ENCODE results near the gene DOCK2.
A peak's percentile ranks its signal among the peaks of the same experiment; 100 is the strongest.

The DOCK2 gene

DNA sequence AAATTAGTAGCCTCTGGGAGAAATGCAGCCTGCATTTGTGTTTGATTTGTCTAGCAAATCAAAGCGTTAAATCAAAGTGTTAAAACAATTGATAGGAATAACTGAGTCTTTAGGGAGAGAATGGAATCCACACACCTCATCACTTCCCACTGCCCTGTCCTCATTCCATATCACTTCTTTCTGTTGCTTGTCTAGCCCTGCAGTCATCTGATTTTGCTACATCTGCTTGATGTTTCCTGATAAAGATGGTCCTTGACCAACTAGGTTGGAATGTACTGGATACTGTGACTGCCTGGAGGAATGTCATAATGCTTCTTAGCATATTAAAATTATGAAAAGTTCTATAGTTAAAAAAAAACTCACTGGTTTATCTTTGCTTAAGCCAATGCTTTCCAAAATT lies 119.9 kb downstream of the DOCK2 start:
- H3K4me1 ChIP-seq (ENCODE audit: control insufficient read depth, insufficient read depth, low read length): no peaks in the 10 kb centered on the region
- POLR2A ChIA-PET: no interaction called here

GRCh38 chr5:169758886-169759285 lies 121.8 kb downstream of the DOCK2 start:
- ChIA-PET POLR2A (no interaction called here), CTCF (interaction anchor here (0.7 kb wide), 2 partner anchors 243 to 1035 kb away, joined by 3 to 4 read pairs; no protein-coding TSS in a partner anchor)
- H3K4me1 ChIP-seq (ENCODE audit: control insufficient read depth, insufficient read depth, low read length): no peaks in the 10 kb centered on the region
- TF ChIP-seq ZNF416 (tag by site-specific recombination; IDR thresholded peaks at IDR 0.05) (no peak), ZNF610 (tag by site-specific recombination; IDR thresholded peaks at IDR 0.05; ENCODE audit: borderline replicate concordance) (no peak)
- H3K4me3 ChIP-seq (ENCODE audit: low read depth, low read length): no peak overlapping the region
- no peaks in the 10 kb centered on the region for H3K9me3 ChIP-seq (ENCODE audit: control insufficient read depth, insufficient read depth, low read depth, low read length)
- no peak overlapping the region for H3K27ac ChIP-seq (ENCODE audit: extremely low read depth, low read depth, low read length)
- H3K36me3 ChIP-seq (ENCODE audit: control insufficient read depth in 2 of 2, insufficient read depth in 1 of 2, low read length in 2 of 2): no peaks in the 10 kb centered on the region

More for the DNA sequence above, 119.9 kb downstream of the DOCK2 start:
- no peaks in the 10 kb centered on the region for H3K9me3 ChIP-seq (ENCODE audit: control insufficient read depth, insufficient read depth, low read depth, low read length)
- CTCF ChIA-PET: no interaction called here
- H3K36me3 ChIP-seq (ENCODE audit: control insufficient read depth in 2 of 2, insufficient read depth in 1 of 2, low read length in 2 of 2): no peaks in the 10 kb centered on the region
- no peak overlapping the region for H3K4me3 ChIP-seq (ENCODE audit: low read depth, low read length)
- H3K27ac ChIP-seq (ENCODE audit: extremely low read depth, low read depth, low read length): no peak overlapping the region
- TF ChIP-seq ZNF133 (tag by site-specific recombination; IDR thresholded peaks at IDR 0.05) (no peak), ZNF76 (tag by site-specific recombination; IDR thresholded peaks at IDR 0.05; ENCODE audit: borderline replicate concordance, low read depth) (no peak), ZNF654 (tag by site-specific recombination; IDR thresholded peaks at IDR 0.05; ENCODE audit: low read depth) (no peak), ZNF501 (tag by site-specific recombination; IDR thresholded peaks at IDR 0.05) (no peak), TCF7L2 (IDR thresholded peaks at IDR 0.05; ENCODE audit: borderline replicate concordance, low read depth, low read length) (no peak), BCL11A (tag by site-specific recombination; IDR thresholded peaks at IDR 0.05; ENCODE audit: low read depth) (no peak), HOXC10 (CRISPR knock-in tag; IDR thresholded peaks at IDR 0.05) (no peak), OVOL3 (tag by site-specific recombination; IDR thresholded peaks at IDR 0.05) (no peak), ZNF626 (tag by site-specific recombination; IDR thresholded peaks at IDR 0.05) (no peak), ZNF596 (tag by site-specific recombination; IDR thresholded peaks at IDR 0.05) (no peak), ZNF350 (tag by site-specific recombination; IDR thresholded peaks at IDR 0.05) (no peak), ZNF248 (tag by site-specific recombination; IDR thresholded peaks at IDR 0.05) (no peak), ZFP37 (tag by site-specific recombination; IDR thresholded peaks at IDR 0.05) (no peak), HIC1 (tag by site-specific recombination; IDR thresholded peaks at IDR 0.05) (no peak)
- TF ChIP-seq, protein P1, sequence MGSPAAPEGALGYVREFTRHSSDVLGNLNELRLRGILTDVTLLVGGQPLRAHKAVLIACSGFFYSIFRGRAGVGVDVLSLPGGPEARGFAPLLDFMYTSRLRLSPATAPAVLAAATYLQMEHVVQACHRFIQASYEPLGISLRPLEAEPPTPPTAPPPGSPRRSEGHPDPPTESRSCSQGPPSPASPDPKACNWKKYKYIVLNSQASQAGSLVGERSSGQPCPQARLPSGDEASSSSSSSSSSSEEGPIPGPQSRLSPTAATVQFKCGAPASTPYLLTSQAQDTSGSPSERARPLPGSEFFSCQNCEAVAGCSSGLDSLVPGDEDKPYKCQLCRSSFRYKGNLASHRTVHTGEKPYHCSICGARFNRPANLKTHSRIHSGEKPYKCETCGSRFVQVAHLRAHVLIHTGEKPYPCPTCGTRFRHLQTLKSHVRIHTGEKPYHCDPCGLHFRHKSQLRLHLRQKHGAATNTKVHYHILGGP (tag by site-specific recombination; IDR thresholded peaks at IDR 0.05): no peak
- TF ChIP-seq, protein P2, sequence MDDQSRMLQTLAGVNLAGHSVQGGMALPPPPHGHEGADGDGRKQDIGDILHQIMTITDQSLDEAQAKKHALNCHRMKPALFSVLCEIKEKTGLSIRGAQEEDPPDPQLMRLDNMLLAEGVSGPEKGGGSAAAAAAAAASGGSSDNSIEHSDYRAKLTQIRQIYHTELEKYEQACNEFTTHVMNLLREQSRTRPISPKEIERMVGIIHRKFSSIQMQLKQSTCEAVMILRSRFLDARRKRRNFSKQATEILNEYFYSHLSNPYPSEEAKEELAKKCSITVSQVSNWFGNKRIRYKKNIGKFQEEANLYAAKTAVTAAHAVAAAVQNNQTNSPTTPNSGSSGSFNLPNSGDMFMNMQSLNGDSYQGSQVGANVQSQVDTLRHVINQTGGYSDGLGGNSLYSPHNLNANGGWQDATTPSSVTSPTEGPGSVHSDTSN (CRISPR knock-in tag; IDR thresholded peaks at IDR 0.05): no peak

- no peaks in the 10 kb centered on the region for H3K36me3 ChIP-seq (ENCODE audit: control insufficient read depth in 2 of 2, insufficient read depth in 1 of 2, low read length in 2 of 2)
- no peak overlapping the region for H3K27ac ChIP-seq (ENCODE audit: extremely low read depth, low read depth, low read length)
- no peaks in the 10 kb centered on the region for H3K4me1 ChIP-seq (ENCODE audit: control insufficient read depth, insufficient read depth, low read length)
- TF ChIP-seq ZNF280C (tag by site-specific recombination; IDR thresholded peaks at IDR 0.05) (no peak), ZNF529 (tag by site-specific recombination; IDR thresholded peaks at IDR 0.05; ENCODE audit: insufficient replicate concordance) (peak; percentile 94), ZNF610 (tag by site-specific recombination; IDR thresholded peaks at IDR 0.05; ENCODE audit: borderline replicate concordance) (no peak)
- ChIA-PET CTCF (interaction anchor here (1.0 kb wide), 1 partner anchor 24 kb away, joined by 5 read pairs; no protein-coding TSS in a partner anchor), POLR2A (no interaction called here)
- no peaks in the 10 kb centered on the region for H3K9me3 ChIP-seq (ENCODE audit: control insufficient read depth, insufficient read depth, low read depth, low read length)
- no peak overlapping the region for H3K4me3 ChIP-seq (ENCODE audit: low read depth, low read length)
These were observed 123.2 kb downstream of the DOCK2 start for GRCh38 chr5:169760229-169760628.

Data from HEK293 (cell line).